Measurements from ENCODE around the gene HHIP. TPM values are rescaled to one million over a fixed set of nuclear protein-coding genes. Genes with fewer than 3 reads are reported as not detected.

Gene HHIP
- total RNA-seq, 1 experiment from 2014 or later: not detected

Small RNA genes lying within 50 kb of the gene (small RNA-seq; reads per million reads assigned to genes)
- not detected for gene RF02271

Measured in Karpas-422 (cell line).